GM12878 (cell line): ENCODE results near the gene COL5A3.

Experiments
- RFX5 ChIP-seq: IDR thresholded peaks from 2 replicates; pipeline ENCODE4 v1.6.1; 2011; ENCODE audit warnings: low read depth, low read length, improper control_type of control experiment
- SIX5 ChIP-seq: IDR thresholded peaks from 2 replicates; pipeline ENCODE4 v1.6.1; 2011; ENCODE audit warnings: mild to moderate bottlenecking, low read depth, low read length, moderate library complexity; ENCODE audit not compliant: severe bottlenecking
- TF ChIP-seq, protein P1 (sequence below), 3 experiments: IDR thresholded peaks in 2 of 3; conservative IDR thresholded peaks in 1 of 3; 2 replicates each; pipeline ENCODE4 v1.5.1; 2011; ENCODE audit warnings: low read depth in 3 of 3, low read length in 3 of 3, mild to moderate bottlenecking in 3 of 3, control low read depth in 2 of 3, moderate library complexity in 2 of 3, inconsistent platforms in 1 of 3, mixed read lengths in 1 of 3; ENCODE audit not compliant: control insufficient read depth in 2 of 3, insufficient read depth in 1 of 3; ENCODE audit errors: extremely low read depth in 1 of 3

DNA sequence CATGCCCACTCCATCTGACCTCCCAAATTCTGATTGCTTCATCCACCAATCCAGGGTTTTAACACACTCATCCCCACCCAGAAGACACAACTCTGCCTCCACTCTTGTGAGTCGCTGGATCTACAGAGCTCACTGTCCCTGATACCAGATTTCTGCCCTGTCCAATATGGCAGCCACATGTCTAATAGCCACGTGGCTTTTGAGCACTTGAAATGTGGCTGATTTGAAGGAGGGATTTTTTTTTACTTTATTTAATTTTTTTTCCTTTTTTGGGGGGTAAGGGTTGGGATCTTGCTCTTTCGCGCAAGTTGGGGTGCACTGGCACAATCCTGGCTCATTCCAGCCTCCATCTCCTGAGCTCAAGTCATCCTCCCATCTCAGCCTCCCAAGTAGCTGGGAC, 49.2 kb downstream of the COL5A3 start:
- TF ChIP-seq RFX5: no peak
- TF ChIP-seq SIX5: no peak
- TF ChIP-seq, protein P1, sequence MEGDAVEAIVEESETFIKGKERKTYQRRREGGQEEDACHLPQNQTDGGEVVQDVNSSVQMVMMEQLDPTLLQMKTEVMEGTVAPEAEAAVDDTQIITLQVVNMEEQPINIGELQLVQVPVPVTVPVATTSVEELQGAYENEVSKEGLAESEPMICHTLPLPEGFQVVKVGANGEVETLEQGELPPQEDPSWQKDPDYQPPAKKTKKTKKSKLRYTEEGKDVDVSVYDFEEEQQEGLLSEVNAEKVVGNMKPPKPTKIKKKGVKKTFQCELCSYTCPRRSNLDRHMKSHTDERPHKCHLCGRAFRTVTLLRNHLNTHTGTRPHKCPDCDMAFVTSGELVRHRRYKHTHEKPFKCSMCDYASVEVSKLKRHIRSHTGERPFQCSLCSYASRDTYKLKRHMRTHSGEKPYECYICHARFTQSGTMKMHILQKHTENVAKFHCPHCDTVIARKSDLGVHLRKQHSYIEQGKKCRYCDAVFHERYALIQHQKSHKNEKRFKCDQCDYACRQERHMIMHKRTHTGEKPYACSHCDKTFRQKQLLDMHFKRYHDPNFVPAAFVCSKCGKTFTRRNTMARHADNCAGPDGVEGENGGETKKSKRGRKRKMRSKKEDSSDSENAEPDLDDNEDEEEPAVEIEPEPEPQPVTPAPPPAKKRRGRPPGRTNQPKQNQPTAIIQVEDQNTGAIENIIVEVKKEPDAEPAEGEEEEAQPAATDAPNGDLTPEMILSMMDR (IDR thresholded peaks at IDR 0.05 in 2 of 3, conservative IDR thresholded peaks at IDR 0.05 in 1 of 3; ENCODE audit: control insufficient read depth in 2 of 3, extremely low read depth in 1 of 3, insufficient read depth in 1 of 3, low read depth in 3 of 3, low read length in 3 of 3): no peak
